ENCODE results near the gene VAV3. TPM values are rescaled to one million over a fixed set of nuclear protein-coding genes. Genes with fewer than 3 reads are reported as not detected.

The VAV3 gene
- total RNA-seq, 4 donors from 2014 or later = 117 to 239 (median 135) TPM

GRCh38 chr1:107524301-107524700 is 440.7 kb downstream of the VAV3 start:
- Histone ChIP-seq H3K9me3 (no peaks in the 10 kb centered on the region), H3K4me3 (no peak overlapping the region), H3K4me1 (peaks cover 2% of the 10 kb centered on the region), H3K36me3 (no peaks in the 10 kb centered on the region), H3K27me3 (no peaks in the 10 kb centered on the region), H3K27ac (no peak overlapping the region)
- 78% methylated on average over 2 of the region's 2 CpGs for WGBS
- no peak for DNase-seq (ENCODE audit: low spot score in 2 of 2)
- TF ChIP-seq EP300 (IDR thresholded peaks at IDR 0.05) = no peak
- no peak for TF ChIP-seq POLR2AphosphoS5 (IDR thresholded peaks at IDR 0.05)
- no peak for TF ChIP-seq POLR2A (IDR thresholded peaks at IDR 0.05)
- no peak for TF ChIP-seq CTCF (IDR thresholded peaks at IDR 0.05)

GRCh38 chr1:107523736-107524135 is 441.2 kb downstream of the VAV3 start:
- Histone ChIP-seq H3K27ac (no peak overlapping the region), H3K4me1 (peaks cover 2% of the 10 kb centered on the region), H3K9me3 (no peaks in the 10 kb centered on the region), H3K36me3 (no peaks in the 10 kb centered on the region), H3K4me3 (no peak overlapping the region), H3K27me3 (no peaks in the 10 kb centered on the region)
- 31% methylated on average over 4 of the region's 4 CpGs for WGBS
- no peak for TF ChIP-seq EP300 (IDR thresholded peaks at IDR 0.05)
- TF ChIP-seq POLR2AphosphoS5 (IDR thresholded peaks at IDR 0.05) = no peak
- TF ChIP-seq POLR2A (IDR thresholded peaks at IDR 0.05) = no peak
- no peak for TF ChIP-seq CTCF (IDR thresholded peaks at IDR 0.05)
- DNase-seq (ENCODE audit: low spot score in 2 of 2) = no peak

- H3K27ac ChIP-seq = no peak overlapping the region
- 65% methylated on average over 4 of the region's 4 CpGs for WGBS
- no peaks in the 10 kb centered on the region for H3K9me3 ChIP-seq
- no peak overlapping the region for H3K4me3 ChIP-seq
- no peaks in the 10 kb centered on the region for H3K27me3 ChIP-seq
- H3K36me3 ChIP-seq = no peaks in the 10 kb centered on the region
- TF ChIP-seq POLR2AphosphoS5 (IDR thresholded peaks at IDR 0.05) = no peak
- TF ChIP-seq CTCF (IDR thresholded peaks at IDR 0.05) = no peak
- TF ChIP-seq POLR2A (IDR thresholded peaks at IDR 0.05) = no peak
- no peak for TF ChIP-seq EP300 (IDR thresholded peaks at IDR 0.05)
- no peak for DNase-seq (ENCODE audit: low spot score in 2 of 2)
- H3K4me1 ChIP-seq = peaks cover 2% of the 10 kb centered on the region
Measured at GRCh38 chr1:107523061-107523460, 441.9 kb downstream of the VAV3 start.

Other genes starting within 250 kb of the VAV3 start
- 10 to 100 TPM; 13.6 to 17.7 (median 16.2) TPM for gene SLC25A24, start 235.2 kb upstream of the VAV3 start, total RNA-seq